ENCODE data around the gene AGRP.

The AGRP gene

GRCh38 chr16:67461600-67462278 lies 21.6 kb downstream of the AGRP start:
- Histone ChIP-seq H3K9me3 (ENCODE audit: control insufficient read depth, insufficient read depth, low read depth, low read length) (no peaks in the 10 kb centered on the region), H3K4me1 (ENCODE audit: control insufficient read depth, insufficient read depth, low read length) (peaks cover 4% of the 10 kb centered on the region; the same call in 1 of the 2 replicates), H3K9ac (ENCODE audit: low read length) (no peak overlapping the region), H3K27ac (ENCODE audit: low read depth, low read length) (no peak overlapping the region), H3K27me3 (ENCODE audit: control insufficient read depth, insufficient read depth, low read length) (no peaks in the 10 kb centered on the region), H3K36me3 (ENCODE audit: control insufficient read depth, insufficient read depth, low read length) (no peaks in the 10 kb centered on the region), H3K4me3 (ENCODE audit: low read depth, low read length) (no peak overlapping the region)

GRCh38 chr16:67460961-67461360 lies 22.4 kb downstream of the AGRP start:
- Histone ChIP-seq H3K4me1 (ENCODE audit: control insufficient read depth, insufficient read depth, low read length) (peaks cover 4% of the 10 kb centered on the region; the same call in 1 of the 2 replicates), H3K9ac (ENCODE audit: low read length) (no peak overlapping the region), H3K36me3 (ENCODE audit: control insufficient read depth, insufficient read depth, low read length) (no peaks in the 10 kb centered on the region)

GRCh38 chr16:67460168-67460567 lies 23.2 kb downstream of the AGRP start:
- Histone ChIP-seq H3K4me3 (ENCODE audit: low read depth, low read length) (no peak overlapping the region), H3K27ac (ENCODE audit: low read depth, low read length) (no peak overlapping the region), H3K9me3 (ENCODE audit: control insufficient read depth, insufficient read depth, low read depth, low read length) (no peaks in the 10 kb centered on the region), H3K4me1 (ENCODE audit: control insufficient read depth, insufficient read depth, low read length) (no peaks in the 10 kb centered on the region), H3K27me3 (ENCODE audit: control insufficient read depth, insufficient read depth, low read length) (no peaks in the 10 kb centered on the region), H3K36me3 (ENCODE audit: control insufficient read depth, insufficient read depth, low read length) (no peaks in the 10 kb centered on the region), H3K9ac (ENCODE audit: low read length) (no peak overlapping the region)

More at GRCh38 chr16:67460961-67461360, 22.4 kb downstream of the AGRP start:
- H3K27me3 ChIP-seq (ENCODE audit: control insufficient read depth, insufficient read depth, low read length): no peaks in the 10 kb centered on the region
- no peak overlapping the region for H3K4me3 ChIP-seq (ENCODE audit: low read depth, low read length)
- H3K27ac ChIP-seq (ENCODE audit: low read depth, low read length): no peak overlapping the region
- H3K9me3 ChIP-seq (ENCODE audit: control insufficient read depth, insufficient read depth, low read depth, low read length): no peaks in the 10 kb centered on the region

- Histone ChIP-seq H3K9me3 (ENCODE audit: control insufficient read depth, insufficient read depth, low read depth, low read length) (no peaks in the 10 kb centered on the region), H3K4me1 (ENCODE audit: control insufficient read depth, insufficient read depth, low read length) (no peaks in the 10 kb centered on the region), H3K36me3 (ENCODE audit: control insufficient read depth, insufficient read depth, low read length) (no peaks in the 10 kb centered on the region), H3K9ac (ENCODE audit: low read length) (no peak overlapping the region), H3K27me3 (ENCODE audit: control insufficient read depth, insufficient read depth, low read length) (no peaks in the 10 kb centered on the region), H3K27ac (ENCODE audit: low read depth, low read length) (no peak overlapping the region), H3K4me3 (ENCODE audit: low read depth, low read length) (no peak overlapping the region)
Observed at GRCh38 chr16:67459861-67460150, 23.5 kb downstream of the AGRP start.

- H3K9ac ChIP-seq (ENCODE audit: low read length): no peak overlapping the region
- H3K27ac ChIP-seq (ENCODE audit: low read depth, low read length): no peak overlapping the region
Observed at GRCh38 chr16:67459066-67459860, 24.1 kb downstream of the AGRP start.

GRCh38 chr16:67458121-67458641 lies 25.2 kb downstream of the AGRP start:
- Histone ChIP-seq H3K4me3 (ENCODE audit: low read depth, low read length) (no peak overlapping the region), H3K27me3 (ENCODE audit: control insufficient read depth, insufficient read depth, low read length) (no peaks in the 10 kb centered on the region), H3K9me3 (ENCODE audit: control insufficient read depth, insufficient read depth, low read depth, low read length) (no peaks in the 10 kb centered on the region), H3K4me1 (ENCODE audit: control insufficient read depth, insufficient read depth, low read length) (no peaks in the 10 kb centered on the region; the same call in 1 of the 2 replicates), H3K9ac (ENCODE audit: low read length) (no peak overlapping the region), H3K27ac (ENCODE audit: low read depth, low read length) (no peak overlapping the region), H3K36me3 (ENCODE audit: control insufficient read depth, insufficient read depth, low read length) (peaks cover 3% of the 10 kb centered on the region)

More at GRCh38 chr16:67459066-67459860, 24.1 kb downstream of the AGRP start:
- H3K4me3 ChIP-seq (ENCODE audit: low read depth, low read length): no peak overlapping the region
- no peaks in the 10 kb centered on the region for H3K36me3 ChIP-seq (ENCODE audit: control insufficient read depth, insufficient read depth, low read length)
- H3K27me3 ChIP-seq (ENCODE audit: control insufficient read depth, insufficient read depth, low read length): no peaks in the 10 kb centered on the region
- no peaks in the 10 kb centered on the region; the same call in 1 of the 2 replicates for H3K4me1 ChIP-seq (ENCODE audit: control insufficient read depth, insufficient read depth, low read length)
- no peaks in the 10 kb centered on the region for H3K9me3 ChIP-seq (ENCODE audit: control insufficient read depth, insufficient read depth, low read depth, low read length)

- peaks cover 7% of the 10 kb centered on the region for H3K36me3 ChIP-seq (ENCODE audit: control insufficient read depth, insufficient read depth, low read length)
- no peak overlapping the region for H3K27ac ChIP-seq (ENCODE audit: low read depth, low read length)
- H3K4me1 ChIP-seq (ENCODE audit: control insufficient read depth, insufficient read depth, low read length): no peaks in the 10 kb centered on the region; the same call in 1 of the 2 replicates
- H3K9me3 ChIP-seq (ENCODE audit: control insufficient read depth, insufficient read depth, low read depth, low read length): no peaks in the 10 kb centered on the region
- no peaks in the 10 kb centered on the region for H3K27me3 ChIP-seq (ENCODE audit: control insufficient read depth, insufficient read depth, low read length)
- no peak overlapping the region for H3K4me3 ChIP-seq (ENCODE audit: low read depth, low read length)
- no peak overlapping the region for H3K9ac ChIP-seq (ENCODE audit: low read length)
Observed at GRCh38 chr16:67457611-67458010, 25.7 kb downstream of the AGRP start.

- Histone ChIP-seq H3K4me3 (ENCODE audit: low read depth, low read length) (no peak overlapping the region), H3K4me1 (ENCODE audit: control insufficient read depth, insufficient read depth, low read length) (no peaks in the 10 kb centered on the region; the same call in 1 of the 2 replicates), H3K27ac (ENCODE audit: low read depth, low read length) (no peak overlapping the region), H3K9ac (ENCODE audit: low read length) (no peak overlapping the region), H3K36me3 (ENCODE audit: control insufficient read depth, insufficient read depth, low read length) (peaks cover 15% of the 10 kb centered on the region), H3K27me3 (ENCODE audit: control insufficient read depth, insufficient read depth, low read length) (no peaks in the 10 kb centered on the region), H3K9me3 (ENCODE audit: control insufficient read depth, insufficient read depth, low read depth, low read length) (no peaks in the 10 kb centered on the region)
Observed at GRCh38 chr16:67456391-67457081, 26.8 kb downstream of the AGRP start.

- H3K36me3 ChIP-seq (ENCODE audit: control insufficient read depth, insufficient read depth, low read length): peaks cover 17% of the 10 kb centered on the region
- H3K4me3 ChIP-seq (ENCODE audit: low read depth, low read length): no peak overlapping the region
- H3K9ac ChIP-seq (ENCODE audit: low read length): no peak overlapping the region
- H3K27ac ChIP-seq (ENCODE audit: low read depth, low read length): no peak overlapping the region
- no peaks in the 10 kb centered on the region; the same call in 1 of the 2 replicates for H3K4me1 ChIP-seq (ENCODE audit: control insufficient read depth, insufficient read depth, low read length)
- no peaks in the 10 kb centered on the region for H3K27me3 ChIP-seq (ENCODE audit: control insufficient read depth, insufficient read depth, low read length)
- no peaks in the 10 kb centered on the region for H3K9me3 ChIP-seq (ENCODE audit: control insufficient read depth, insufficient read depth, low read depth, low read length)
Observed at GRCh38 chr16:67454852-67455251, 28.5 kb downstream of the AGRP start.

GRCh38 chr16:67454104-67454503 lies 29.2 kb downstream of the AGRP start:
- no peaks in the 10 kb centered on the region for H3K27me3 ChIP-seq (ENCODE audit: control insufficient read depth, insufficient read depth, low read length)
- H3K4me3 ChIP-seq (ENCODE audit: low read depth, low read length): no peak overlapping the region
- H3K9ac ChIP-seq (ENCODE audit: low read length): no peak overlapping the region
- H3K4me1 ChIP-seq (ENCODE audit: control insufficient read depth, insufficient read depth, low read length): no peaks in the 10 kb centered on the region; the same call in 1 of the 2 replicates
- no peaks in the 10 kb centered on the region for H3K9me3 ChIP-seq (ENCODE audit: control insufficient read depth, insufficient read depth, low read depth, low read length)
- peaks cover 17% of the 10 kb centered on the region for H3K36me3 ChIP-seq (ENCODE audit: control insufficient read depth, insufficient read depth, low read length)
- H3K27ac ChIP-seq (ENCODE audit: low read depth, low read length): no peak overlapping the region

All from HUES6 (cell line).